Neural crest cell (in vitro differentiated cells): ENCODE results near the gene LAIR1. TPM values are rescaled to one million over a fixed set of nuclear protein-coding genes. Genes with fewer than 3 reads are reported as not detected.

Experiments used
- DNase-seq: peaks from one replicate; pipeline ENCODE4 v3.0.0; 2021; ENCODE audit warnings: low read depth, mixed read lengths, low spot score
- H3K27ac Mint-ChIP-seq: one replicate; pipeline ENCODE4 v1.8.0; 2021; ENCODE audit warnings: mild to moderate bottlenecking, mixed read lengths; ENCODE audit not compliant: unreplicated experiment
- H3K27me3 Mint-ChIP-seq: 2 replicates; pipeline ENCODE4 v1.8.0; 2021; ENCODE audit warnings: low read depth, mild to moderate bottlenecking, mixed read lengths
- H3K36me3 Mint-ChIP-seq: 2 replicates; pipeline ENCODE4 v1.8.0; 2021; ENCODE audit warnings: low read depth, mild to moderate bottlenecking, mixed read lengths
- H3K4me1 Mint-ChIP-seq: 2 replicates; pipeline ENCODE4 v1.8.0; 2021; ENCODE audit warnings: mixed read lengths
- H3K4me3 Mint-ChIP-seq: one replicate; pipeline ENCODE4 v1.8.0; 2021; ENCODE audit warnings: mild to moderate bottlenecking, mixed read lengths
- H3K9me3 Mint-ChIP-seq: 2 replicates; pipeline ENCODE4 v1.8.0; 2021; ENCODE audit warnings: mixed read lengths
- CTCF ChIP-seq: fragments of 200-600 bp; sonication (generic); conservative IDR thresholded peaks from 2 replicates; pipeline ENCODE4 v1.5.0; 2021; ENCODE audit warnings: antibody characterized with exemption, mild to moderate bottlenecking
- total RNA-seq: library from RNA; stranded (reverse); gene quantifications from 2 replicates; pipeline ENCODE4 v1.2.1, GENCODE V29; 2021

Gene LAIR1
- total RNA-seq, 1 donor from 2014 or later = not detected

- Mint-ChIP-seq H3K4me1 (no peaks in the 10 kb centered on the region), H3K27ac (peak overlapping the region; percentile 12)
Observed at GRCh38 chr19:54355675-54356074, 9.1 kb downstream of the LAIR1 start.

GRCh38 chr19:54354761-54355160 is 10.0 kb downstream of the LAIR1 start:
- Mint-ChIP-seq H3K27ac (no peak overlapping the region), H3K36me3 (no peaks in the 10 kb centered on the region), H3K9me3 (no peaks in the 10 kb centered on the region), H3K4me1 (no peaks in the 10 kb centered on the region), H3K27me3 (peaks cover 23% of the 10 kb centered on the region), H3K4me3 (no peak overlapping the region)
- TF ChIP-seq CTCF = no peak
- DNase-seq = no peak

More at GRCh38 chr19:54355675-54356074, 9.1 kb downstream of the LAIR1 start:
- TF ChIP-seq CTCF = no peak
- DNase-seq = no peak
- H3K27me3 Mint-ChIP-seq = peaks cover 20% of the 10 kb centered on the region
- H3K9me3 Mint-ChIP-seq = no peaks in the 10 kb centered on the region
- no peak overlapping the region for H3K4me3 Mint-ChIP-seq
- H3K36me3 Mint-ChIP-seq = no peaks in the 10 kb centered on the region

- Mint-ChIP-seq H3K4me3 (no peak overlapping the region), H3K4me1 (no peaks in the 10 kb centered on the region), H3K36me3 (no peaks in the 10 kb centered on the region), H3K9me3 (no peaks in the 10 kb centered on the region), H3K27me3 (peaks cover 38% of the 10 kb centered on the region), H3K27ac (no peak overlapping the region)
- no peak for TF ChIP-seq CTCF
- no peak for DNase-seq
Observed at GRCh38 chr19:54352546-54352945, 12.2 kb downstream of the LAIR1 start.

- no peaks in the 10 kb centered on the region for H3K36me3 Mint-ChIP-seq
- no peaks in the 10 kb centered on the region for H3K9me3 Mint-ChIP-seq
- H3K27ac Mint-ChIP-seq = no peak overlapping the region
- H3K27me3 Mint-ChIP-seq = peaks cover 43% of the 10 kb centered on the region
- no peak for DNase-seq
- H3K4me1 Mint-ChIP-seq = no peaks in the 10 kb centered on the region
- no peak for TF ChIP-seq CTCF
- no peak overlapping the region for H3K4me3 Mint-ChIP-seq
Observed at GRCh38 chr19:54352041-54352440, 12.7 kb downstream of the LAIR1 start.

- Mint-ChIP-seq H3K4me1 (no peaks in the 10 kb centered on the region), H3K36me3 (no peaks in the 10 kb centered on the region), H3K27me3 (peaks cover 48% of the 10 kb centered on the region), H3K27ac (no peak overlapping the region), H3K4me3 (no peak overlapping the region), H3K9me3 (no peaks in the 10 kb centered on the region)
- DNase-seq = no peak
- no peak for TF ChIP-seq CTCF
Observed at GRCh38 chr19:54351474-54351873, 13.3 kb downstream of the LAIR1 start.

GRCh38 chr19:54345938-54346386 is 18.8 kb downstream of the LAIR1 start:
- H3K36me3 Mint-ChIP-seq = no peaks in the 10 kb centered on the region
- no peak for TF ChIP-seq CTCF
- H3K4me3 Mint-ChIP-seq = no peak overlapping the region
- H3K4me1 Mint-ChIP-seq = peaks cover 4% of the 10 kb centered on the region
- H3K27ac Mint-ChIP-seq = no peak overlapping the region
- H3K9me3 Mint-ChIP-seq = no peaks in the 10 kb centered on the region
- peaks cover 32% of the 10 kb centered on the region for H3K27me3 Mint-ChIP-seq
- no peak for DNase-seq
